HG02981 (cell line): Measurements from ENCODE around the gene WDR55.
A peak's percentile ranks its signal among the peaks of the same experiment; 100 is the strongest.
"Not testable (repeated sequence)": the region's sequence is repeated elsewhere in the genome, so short reads cannot be mapped to it uniquely, and the experiment has no call there.

Experiments
- ATAC-seq: cut with Tn5 transposase; IDR thresholded peaks from one replicate; pipeline ENCODE4 v1.9.1; 2021; ENCODE audit warnings: mild to moderate bottlenecking, moderate library complexity; ENCODE audit not compliant: unreplicated experiment

The WDR55 gene

GRCh38 chr5:140708787-140709186 is 44.1 kb downstream of the WDR55 start:
- ATAC-seq, result not testable (repeated sequence)

- peak; percentile 90 for ATAC-seq
These were observed 46.3 kb downstream of the WDR55 start for GRCh38 chr5:140710899-140711552.

GRCh38 chr5:140711794-140712193 is 47.1 kb downstream of the WDR55 start:
- ATAC-seq, result no peak

- no peak for ATAC-seq
These were observed 48.9 kb downstream of the WDR55 start for GRCh38 chr5:140713562-140714094.

- ATAC-seq, result not testable (repeated sequence)
These were observed 51.5 kb downstream of the WDR55 start for GRCh38 chr5:140716238-140716637.

GRCh38 chr5:140718266-140718592 is 53.5 kb downstream of the WDR55 start:
- no peak for ATAC-seq

- not testable (repeated sequence) for ATAC-seq
These were observed 56.0 kb downstream of the WDR55 start for GRCh38 chr5:140720738-140721137.

- not testable (repeated sequence) for ATAC-seq
These were observed 56.7 kb downstream of the WDR55 start for GRCh38 chr5:140721395-140721794.
